HCT116 (cell line): Measurements from ENCODE around the gene PRSS21. TPM values are rescaled to one million over a fixed set of nuclear protein-coding genes. Genes with fewer than 3 reads are reported as not detected.

ENCODE experiments used
- ATAC-seq: fragments of 200-7000 bp; cut with Tn5 transposase; 2 replicates; pipeline ENCODE4 v1.9.1; 2020; ENCODE audit warnings: mild to moderate bottlenecking, moderate library complexity
- BruUV-seq: library from RNA; stranded (reverse); fragments of 400-500 nt; replicated peaks from 2 replicates; lab custom pipeline; 2021; lab: Mats Ljungman, UMichigan
- CTCF ChIA-PET: fragments of 300-600 bp; sonication (Branson Sonifier 250); formaldehyde crosslinking; loops from one replicate; lab custom pipeline; 2021; ENCODE audit warnings: antibody characterized with exemption; lab: Charles Lee
- POLR2A ChIA-PET: fragments of 300-600, 350-600 bp; sonication (Branson Sonifier 250); formaldehyde crosslinking; loops from one replicate; lab custom pipeline; 2021; ENCODE audit warnings: antibody characterized with exemption; lab: Charles Lee
- RAD21 ChIA-PET, 2 experiments: fragments of 300-600 bp; sonication (Branson Sonifier 250); formaldehyde crosslinking; loops; one replicate each; lab custom pipeline; 2023; ENCODE audit warnings: low total read pairs in 2 of 2; ENCODE audit not compliant: uncharacterized antibody in 2 of 2, unreplicated experiment in 2 of 2, low non-redundant PET in 1 of 2; lab: Charles Lee
- DNase-seq: peaks from one replicate; pipeline ENCODE4 v3.0.0-alpha.2; 2010; ENCODE audit warnings: low read depth, low spot score
- H2AFZ ChIP-seq: fragments of 200-600 bp; shearing (Covaris generic), sonication (generic); 2 replicates; pipeline ENCODE4 v1.6.1; 2017; ENCODE audit warnings: low read depth, mixed run types, mixed read lengths, antibody characterized with exemption, low read length; ENCODE audit not compliant: poor library complexity, severe bottlenecking
- H3K27ac ChIP-seq: 2 replicates; pipeline ENCODE4 v1.5.1; 2012; ENCODE audit warnings: low read depth, low read length
- H3K27me3 ChIP-seq: fragments of 200-600 bp; sonication (generic); 2 replicates; pipeline ENCODE4 v1.6.1; 2016; ENCODE audit warnings: mixed run types, low read length, mixed read lengths; ENCODE audit not compliant: insufficient read depth
- H3K36me3 ChIP-seq, 2 experiments: fragments of 200-500 bp in 1 of 2; fragments of 200-600 bp in 1 of 2; sonication (Bioruptor generic) in 1 of 2; sonication (generic) in 1 of 2; 2 replicates each; pipeline versions ENCODE4 v1.5.1 to v1.6.1; 2014 to 2016; ENCODE audit warnings: low read length in 2 of 2, inconsistent platforms in 1 of 2, mixed read lengths in 1 of 2, mixed run types in 1 of 2; ENCODE audit not compliant: insufficient read depth in 2 of 2, control insufficient read depth in 1 of 2
- H3K4me1 ChIP-seq, 2 experiments: fragments of 200-600 bp in 1 of 2; sonication (generic) in 1 of 2; 2 replicates each; pipeline versions ENCODE4 v1.5.1 to v1.6.1; 2012 to 2017; ENCODE audit warnings: low read length in 2 of 2, inconsistent platforms in 1 of 2, mild to moderate bottlenecking in 1 of 2, mixed read lengths in 1 of 2, mixed run types in 1 of 2, moderate library complexity in 1 of 2; ENCODE audit not compliant: insufficient read depth in 2 of 2, control insufficient read depth in 1 of 2
- H3K4me2 ChIP-seq: fragments of 200-600 bp; sonication (generic); 2 replicates; pipeline ENCODE4 v1.6.1; 2017; ENCODE audit warnings: mixed run types, low read length, mixed read lengths
- H3K4me3 ChIP-seq, 2 experiments: fragments of 200-600 bp in 1 of 2; sonication (generic) in 1 of 2; replicated peaks in 1 of 2; 2 replicates each; pipeline ENCODE4 v1.5.1; 2011 to 2016; ENCODE audit warnings: low read length in 2 of 2, control low read depth in 1 of 2, low read depth in 1 of 2, mild to moderate bottlenecking in 1 of 2, mixed read lengths in 1 of 2, mixed run types in 1 of 2
- H3K79me2 ChIP-seq: fragments of 200-600 bp; sonication (generic); 2 replicates; pipeline ENCODE4 v1.6.1; 2017; ENCODE audit warnings: mild to moderate bottlenecking, mixed run types, low read length, moderate library complexity, mixed read lengths; ENCODE audit not compliant: insufficient read depth
- H3K9ac ChIP-seq: fragments of 200-600 bp; sonication (generic); 2 replicates; pipeline ENCODE4 v1.6.1; 2016; ENCODE audit warnings: low read length, mixed read lengths
- H3K9me2 ChIP-seq: fragments of 200-600 bp; sonication (generic), shearing (Covaris generic); 2 replicates; pipeline ENCODE4 v1.6.1; 2017; ENCODE audit warnings: mixed run types, mild to moderate bottlenecking, moderate library complexity; ENCODE audit not compliant: insufficient read depth
- H3K9me3 ChIP-seq, 2 experiments: fragments of 200-500 bp in 1 of 2; fragments of 200-600 bp in 1 of 2; sonication (Bioruptor generic) in 1 of 2; sonication (generic) in 1 of 2; 2 replicates each; pipeline ENCODE4 v1.6.1; 2014 to 2017; ENCODE audit warnings: low read length in 2 of 2, mixed read lengths in 2 of 2, inconsistent platforms in 1 of 2, low read depth in 1 of 2, mild to moderate bottlenecking in 1 of 2, mixed run types in 1 of 2, moderate library complexity in 1 of 2; ENCODE audit not compliant: control insufficient read depth in 1 of 2, insufficient read depth in 1 of 2
- H4K20me1 ChIP-seq: fragments of 200-600 bp; sonication (generic), shearing (Covaris generic); 2 replicates; pipeline ENCODE4 v1.6.1; 2017; ENCODE audit warnings: mixed run types, mild to moderate bottlenecking, moderate library complexity; ENCODE audit not compliant: insufficient read depth
- ELF1 ChIP-seq: IDR thresholded peaks from 2 replicates; pipeline ENCODE4 v1.6.1; 2012; ENCODE audit warnings: low read depth, borderline replicate concordance
- EZH2 ChIP-seq: fragments of 200-600 bp; sonication (generic); IDR thresholded peaks from 2 replicates; pipeline ENCODE4 v1.6.1; 2017; ENCODE audit warnings: antibody characterized with exemption, mixed run types
- FOSL1 ChIP-seq: IDR thresholded peaks from 2 replicates; pipeline ENCODE4 v1.6.1; 2012; ENCODE audit warnings: low read depth
- JUND ChIP-seq: IDR thresholded peaks from 2 replicates; pipeline ENCODE4 v1.6.1; 2012
- MAX ChIP-seq: IDR thresholded peaks from 2 replicates; pipeline ENCODE4 v1.6.1; 2012
- POLR2AphosphoS5 ChIP-seq: IDR thresholded peaks from 2 replicates; pipeline ENCODE4 v1.6.1; 2011; ENCODE audit warnings: mild to moderate bottlenecking, low read depth, low read length, moderate library complexity
- SIN3A ChIP-seq: IDR thresholded peaks from 2 replicates; pipeline ENCODE4 v1.6.1; 2012; ENCODE audit warnings: low read depth
- intact Hi-C: fragments of 100-400 bp; cut with micrococcal nuclease; formaldehyde crosslinking; loops from 2 replicates; pipeline ENCODE4 v1.10.0; 2022
- total RNA-seq: library from RNA; stranded (reverse); gene quantifications from one replicate; pipeline ENCODE4 v1.2.1, GENCODE V29; 2021; ENCODE audit not compliant: unreplicated experiment

The PRSS21 gene
- total RNA-seq, 1 experiment from 2014 or later, result 0.39 TPM

GRCh38 chr16:2857451-2858244 is 40.6 kb downstream of the PRSS21 start, which contains the start of gene PRSS22:
TSS of gene PRSS22 (minus strand) at chr16:2858170. CDS start at chr16:2858104, 66 bp downstream.
- ChIA-PET CTCF (interaction anchor here (0.8 to 3.5 kb wide), 6 partner anchors 10 to 107 kb away, joined by 3 to 12 read pairs (median 4); partner anchors contain the start of gene FLYWCH2), RAD21 (no interaction called here), POLR2A (interaction anchor here (0.5 to 1.3 kb wide), 5 partner anchors 10 to 389 kb away, joined by 3 to 5 read pairs (median 3); partner anchors contain the start of gene FLYWCH2)
- peak; percentile 74 for ATAC-seq
- Histone ChIP-seq H3K79me2 (no peaks in the 10 kb centered on the region; the same call in 1 of the 2 replicates), H3K27me3 (no peaks in the 10 kb centered on the region), H4K20me1 (no peaks in the 10 kb centered on the region), H3K9me2 (no peaks in the 10 kb centered on the region), H3K4me2 (peak within 1 kb of the TSS; percentile 99), H2AFZ (peak within 1 kb of the TSS; percentile 61), H3K27ac (peak within 1 kb of the TSS; percentile 89), H3K4me1 (peaks cover 18 to 52% of the 10 kb centered on the region in 2 experiments), H3K4me3 (peak within 1 kb of the TSS; percentile 52 to 69), H3K36me3 (peaks cover 0 to 7% of the 10 kb centered on the region in 2 experiments; a peak in 1 of 4 replicates), H3K9me3 (peaks cover 2 to 6% of the 10 kb centered on the region in 2 experiments; a peak in 2 of 4 replicates), H3K9ac (peak within 1 kb of the TSS; percentile 68)
- BruUV-seq, result TSS peak; percentile 75
- no peak for DNase-seq
- intact Hi-C loops, result no loop called here
- TF ChIP-seq FOSL1 (no peak), JUND (no peak), SIN3A (no peak), EZH2 (no peak), POLR2AphosphoS5 (peak; percentile 47), MAX (peak; percentile 67), ELF1 (no peak)
